ENCODE data around the gene PRKG1. TPM values are rescaled to one million over a fixed set of nuclear protein-coding genes. Genes with fewer than 3 reads are reported as not detected.
A peak's percentile ranks its signal among the peaks of the same experiment; 100 is the strongest.

Gene PRKG1
- total RNA-seq, 1 experiment from 2014 or later, result 10.4 TPM

DNA sequence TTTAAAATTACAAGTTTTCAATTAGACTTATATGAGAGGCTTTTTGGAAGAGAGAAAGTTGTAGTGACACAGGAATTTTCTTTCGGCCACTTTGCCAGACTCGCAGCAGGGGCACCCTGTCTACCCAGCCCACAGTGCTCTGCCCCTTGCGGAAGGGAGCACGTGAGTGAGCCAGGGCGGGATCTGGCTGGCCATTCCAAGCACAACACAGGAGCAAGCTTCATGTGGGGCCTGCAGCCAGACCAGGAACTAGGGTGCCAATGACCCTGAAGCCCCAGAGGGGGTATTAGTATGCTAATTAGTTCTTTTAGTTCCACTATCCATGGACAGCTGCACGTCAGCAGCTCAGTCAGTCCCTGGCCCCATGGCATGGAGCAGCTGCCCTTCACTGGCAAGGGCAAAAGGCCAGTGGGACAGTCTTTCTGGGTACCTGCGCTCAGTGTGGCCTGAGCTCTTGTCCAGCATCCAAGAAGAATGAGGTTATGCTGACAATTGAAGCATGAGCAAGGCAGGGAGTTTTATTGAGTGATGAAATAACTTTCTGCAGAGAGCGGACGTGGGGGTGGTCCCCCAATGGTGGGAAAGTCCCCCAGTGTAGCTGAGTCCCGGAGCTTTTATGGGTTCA is 876.2 kb downstream of the PRKG1 start:
- H3K4ac ChIP-seq (ENCODE audit: low read depth, low read length), result no peak overlapping the region
- H3K9me3 Mint-ChIP-seq, result peaks cover 16 to 26% of the 10 kb centered on the region in 2 experiments
- 0 out of 2 replicates have a peak, but pooled peaks cover 2% of the 10 kb centered on the region for H3K4me1 ChIP-seq (ENCODE audit: insufficient read depth, low read length)
- no CpG with 5 or more reads among the region's 10 CpGs for WGBS (ENCODE audit: extremely low coverage, insufficient read length, low lambda C conversion rate)
- H3K4me3 Mint-ChIP-seq, result no peak overlapping the region
- H3K23me2 ChIP-seq (ENCODE audit: insufficient read length, low read depth, low read length, poor library complexity, severe bottlenecking), result no peaks in the 10 kb centered on the region
- H2BK12ac ChIP-seq (ENCODE audit: insufficient read length, low read depth, low read length), result no peak overlapping the region
- no peaks in the 10 kb centered on the region for H3K9me3 ChIP-seq (ENCODE audit: control insufficient read depth, low read depth, low read length)
- no peak overlapping the region for H3K56ac ChIP-seq (ENCODE audit: insufficient read length, low read depth, low read length)
- no peak overlapping the region for H4K5ac ChIP-seq (ENCODE audit: insufficient read length, low read depth, low read length)
- no peak overlapping the region for H2BK15ac ChIP-seq (ENCODE audit: low read depth, low read length)
- TF ChIP-seq, protein P1, sequence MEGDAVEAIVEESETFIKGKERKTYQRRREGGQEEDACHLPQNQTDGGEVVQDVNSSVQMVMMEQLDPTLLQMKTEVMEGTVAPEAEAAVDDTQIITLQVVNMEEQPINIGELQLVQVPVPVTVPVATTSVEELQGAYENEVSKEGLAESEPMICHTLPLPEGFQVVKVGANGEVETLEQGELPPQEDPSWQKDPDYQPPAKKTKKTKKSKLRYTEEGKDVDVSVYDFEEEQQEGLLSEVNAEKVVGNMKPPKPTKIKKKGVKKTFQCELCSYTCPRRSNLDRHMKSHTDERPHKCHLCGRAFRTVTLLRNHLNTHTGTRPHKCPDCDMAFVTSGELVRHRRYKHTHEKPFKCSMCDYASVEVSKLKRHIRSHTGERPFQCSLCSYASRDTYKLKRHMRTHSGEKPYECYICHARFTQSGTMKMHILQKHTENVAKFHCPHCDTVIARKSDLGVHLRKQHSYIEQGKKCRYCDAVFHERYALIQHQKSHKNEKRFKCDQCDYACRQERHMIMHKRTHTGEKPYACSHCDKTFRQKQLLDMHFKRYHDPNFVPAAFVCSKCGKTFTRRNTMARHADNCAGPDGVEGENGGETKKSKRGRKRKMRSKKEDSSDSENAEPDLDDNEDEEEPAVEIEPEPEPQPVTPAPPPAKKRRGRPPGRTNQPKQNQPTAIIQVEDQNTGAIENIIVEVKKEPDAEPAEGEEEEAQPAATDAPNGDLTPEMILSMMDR (conservative IDR thresholded peaks at IDR 0.05), result no peak
- no peaks in the 10 kb centered on the region for H3K79me2 ChIP-seq (ENCODE audit: insufficient read depth, low read length)
- H3K27ac Mint-ChIP-seq, result peak overlapping the region in 1 of 3 experiments; percentile 66; a peak in 1 of 7 replicates
- H4K91ac ChIP-seq (ENCODE audit: insufficient read length, low read depth, low read length), result no peak overlapping the region
- no peak overlapping the region for H3K4me2 ChIP-seq (ENCODE audit: insufficient read depth, insufficient read length, low read length)
- H4K8ac ChIP-seq (replicated peaks; ENCODE audit: insufficient read length, low read depth, low read length), result no peak overlapping the region
- no peak for DNase-seq
- H3K79me1 ChIP-seq (ENCODE audit: insufficient read depth, low read depth, low read length, poor library complexity, severe bottlenecking), result no peaks in the 10 kb centered on the region
- H3K23ac ChIP-seq (ENCODE audit: insufficient read length, low read depth, low read length), result no peak overlapping the region
- no peak overlapping the region for H2AK5ac ChIP-seq (ENCODE audit: insufficient read length, low read length)
- H2AFZ ChIP-seq (ENCODE audit: low read length), result no peak overlapping the region
- H4K20me1 ChIP-seq (ENCODE audit: control insufficient read depth, insufficient read depth, insufficient read length), result no peaks in the 10 kb centered on the region
- no peak overlapping the region for H2BK5ac ChIP-seq (ENCODE audit: insufficient read length, low read length)
- H3K27ac ChIP-seq (ENCODE audit: insufficient read length, low read depth, low read length), result no peak overlapping the region
- H3K27me3 Mint-ChIP-seq (ENCODE audit: low read depth), result no peaks in the 10 kb centered on the region
- peaks cover 10 to 19% (median 16%) of the 10 kb centered on the region in 3 experiments for H3K36me3 Mint-ChIP-seq (ENCODE audit: insufficient read depth in 1 of 3, low read depth in 3 of 3)
- no peak overlapping the region for H3K9ac ChIP-seq (ENCODE audit: extremely low read depth, insufficient read length, low read length)
- no peak overlapping the region for H3K14ac ChIP-seq (ENCODE audit: insufficient read depth, low read length)
- H3K4me1 Mint-ChIP-seq, result peaks cover 16 to 18% of the 10 kb centered on the region in 2 experiments
- H2BK20ac ChIP-seq (ENCODE audit: low read depth, low read length, poor library complexity, severe bottlenecking), result no peak overlapping the region
- no peak overlapping the region for H3T11ph ChIP-seq (ENCODE audit: low read length)
- no peak overlapping the region for H2BK120ac ChIP-seq (ENCODE audit: low read depth, low read length, poor library complexity, severe bottlenecking)
- H3K18ac ChIP-seq (ENCODE audit: insufficient read length, low read depth, low read length), result no peak overlapping the region
- no peaks in the 10 kb centered on the region for H3K27me3 ChIP-seq (ENCODE audit: insufficient read depth, low read length)

Measured in H9 (cell line).